Activated naive CD4-positive, alpha-beta T cell treated with anti-CD3 and anti-CD28 coated beads, Interleukin-2, amount 50 U/mL, for 16 hours (primary cell): ENCODE measurements around the gene KCNJ6.

Source experiments
- DNase-seq: peaks from one replicate; pipeline ENCODE4 v3.0.0-alpha.2; 2020

Gene KCNJ6

DNA sequence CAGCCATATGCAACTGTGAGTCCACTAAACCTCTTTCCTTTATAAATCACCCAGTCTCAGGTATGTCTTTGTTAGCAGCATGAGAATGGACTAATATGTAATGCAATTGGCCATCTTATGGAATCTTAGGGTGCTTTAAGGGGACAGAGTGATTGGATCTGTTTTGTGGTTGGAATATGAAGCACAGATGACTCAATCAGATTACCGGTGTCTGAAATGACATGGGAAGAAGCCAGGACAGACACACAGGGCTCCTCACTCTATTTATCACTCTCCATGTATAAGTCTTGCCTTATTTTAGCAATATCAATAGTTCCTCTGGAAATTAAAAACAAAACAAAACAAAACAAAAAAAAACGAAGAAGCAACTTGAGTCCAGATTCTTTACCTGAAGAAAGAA, 12.9 kb downstream of the KCNJ6 start:
- DNase-seq = no peak

DNA sequence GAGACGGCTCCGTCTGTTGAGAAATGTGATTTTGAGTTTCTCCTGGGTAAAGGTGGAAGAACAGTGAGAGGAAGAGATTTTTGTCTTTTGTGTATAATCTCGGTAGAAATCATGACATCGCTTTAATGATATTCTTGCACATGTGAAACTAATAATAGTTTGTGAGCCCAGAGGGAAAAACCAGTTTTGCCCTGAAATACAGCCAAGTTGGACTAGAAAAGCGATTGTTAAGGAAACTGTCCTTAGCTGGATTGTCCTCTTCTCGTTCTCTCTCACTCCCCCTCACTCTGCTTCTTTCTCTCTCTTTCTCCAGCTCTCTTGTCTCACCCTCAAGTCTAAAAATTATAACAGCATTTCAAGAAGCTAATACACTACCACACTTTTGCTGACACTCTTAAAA, 17.1 kb downstream of the KCNJ6 start:
- no peak for DNase-seq

DNA sequence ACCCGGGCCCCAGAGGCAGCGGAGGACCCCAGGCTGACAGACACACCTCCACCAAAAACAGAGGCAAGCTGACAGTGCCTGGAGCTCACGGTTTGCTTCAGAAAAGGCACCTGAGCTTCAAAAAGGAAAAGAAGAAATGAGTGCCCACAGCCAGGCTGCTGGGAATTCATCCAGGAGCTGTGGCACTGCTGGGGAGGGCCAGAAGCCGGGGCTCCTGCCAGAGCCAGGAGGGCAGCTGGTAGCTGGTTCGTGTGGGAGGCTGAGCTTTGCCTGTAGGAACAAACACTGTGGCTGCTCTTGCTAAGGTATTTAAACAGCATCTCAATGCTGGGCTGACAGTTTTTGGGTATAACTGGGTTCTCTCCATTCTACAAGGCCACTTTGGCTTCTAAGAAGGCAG, 19.5 kb downstream of the KCNJ6 start:
- DNase-seq = no peak

DNA sequence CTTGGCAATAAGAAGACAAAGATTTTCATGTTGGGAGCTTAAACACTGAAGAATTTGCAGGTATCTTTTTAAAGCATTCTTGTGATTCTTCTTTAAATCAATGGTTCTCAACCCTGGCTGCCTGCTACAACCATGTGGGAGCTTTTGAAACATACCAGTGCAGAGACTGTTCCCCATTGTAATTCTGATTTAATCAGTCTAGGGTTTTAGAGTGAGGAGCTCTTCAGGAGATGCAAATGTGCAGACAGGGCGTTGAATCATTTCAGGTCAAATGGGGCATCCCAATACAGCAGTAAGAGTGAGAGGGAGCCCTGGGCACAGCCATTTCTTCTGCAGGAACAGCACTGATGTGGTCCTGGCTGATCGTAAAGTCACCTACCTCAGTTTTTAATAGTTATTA, 24.3 kb downstream of the KCNJ6 start:
- DNase-seq = no peak

DNA sequence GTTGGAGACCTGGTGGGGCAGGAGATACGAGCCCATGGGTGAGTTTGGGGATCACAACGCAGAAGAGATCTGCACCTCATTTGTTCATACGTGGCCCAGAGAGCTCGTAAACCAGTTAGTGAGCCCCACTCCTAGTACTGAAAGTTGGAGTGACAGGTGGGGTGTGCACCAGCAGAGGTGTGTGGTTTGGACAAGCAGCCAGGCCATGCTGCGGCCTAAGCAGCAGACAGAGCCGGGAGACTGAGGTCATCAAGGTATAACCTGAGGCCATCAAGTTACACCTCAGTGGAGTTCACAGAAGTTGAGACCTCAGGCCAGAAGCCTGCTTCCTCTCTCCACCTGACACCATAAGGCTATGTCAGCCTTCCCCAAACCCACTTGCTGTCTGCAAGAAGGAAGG, 27.6 kb downstream of the KCNJ6 start:
- no peak for DNase-seq

- DNase-seq = no peak
Observed at GRCh38 chr21:37886726-37887299, 29.4 kb downstream of the KCNJ6 start.

DNA sequence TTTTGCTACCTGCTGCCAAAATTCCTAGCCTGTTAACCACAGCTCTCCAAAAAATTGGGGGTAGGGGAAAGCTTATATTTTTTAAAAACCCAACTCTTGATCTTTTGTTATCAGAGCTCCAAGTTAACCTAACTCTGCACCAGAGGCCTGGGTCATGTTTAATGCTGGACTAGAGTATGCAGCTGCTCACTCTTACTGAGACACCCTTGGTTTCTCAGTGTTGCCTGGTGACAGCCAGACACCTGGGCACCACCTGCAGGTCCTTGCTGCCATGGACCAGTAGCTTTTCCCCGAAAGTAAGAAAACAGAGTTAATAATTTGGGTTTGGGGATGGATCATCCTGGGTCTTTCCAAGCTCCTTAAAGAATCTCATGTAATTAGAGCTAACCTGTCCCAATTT, 30.1 kb downstream of the KCNJ6 start:
- DNase-seq = no peak

DNA sequence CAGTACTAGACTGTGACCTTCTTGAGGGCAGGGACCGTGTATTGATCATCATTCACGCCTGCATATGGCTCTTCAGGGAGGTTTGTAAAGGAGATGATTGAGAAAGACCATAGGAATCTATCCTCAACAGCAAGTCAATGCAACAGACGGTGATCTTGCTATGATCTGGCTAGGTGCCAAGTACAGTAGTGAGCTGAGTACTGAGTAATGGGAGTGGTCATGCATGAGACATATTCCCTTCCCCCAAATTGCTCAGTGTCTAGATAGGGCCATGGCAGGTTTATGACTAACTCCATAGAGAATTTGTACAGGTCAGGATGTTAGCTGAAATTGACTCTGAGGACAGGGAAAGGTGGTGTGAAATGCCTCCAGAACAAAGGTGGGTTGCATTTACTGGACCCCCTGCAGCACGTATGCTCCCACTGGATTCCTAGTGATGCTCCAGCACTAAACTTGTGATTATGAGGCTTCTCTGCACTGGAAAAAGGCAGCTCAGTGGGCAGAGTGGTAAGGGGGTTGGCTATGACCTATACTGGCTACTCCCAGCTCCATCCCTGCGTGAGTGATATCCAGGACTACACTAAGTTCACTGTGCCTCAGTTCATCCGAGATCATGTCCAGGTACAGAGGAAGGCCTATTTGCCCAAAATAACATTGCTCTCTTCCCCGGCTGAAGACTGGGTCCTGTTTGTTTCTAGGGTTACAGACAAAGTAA, 37.2 kb downstream of the KCNJ6 start:
- DNase-seq = no peak

DNA sequence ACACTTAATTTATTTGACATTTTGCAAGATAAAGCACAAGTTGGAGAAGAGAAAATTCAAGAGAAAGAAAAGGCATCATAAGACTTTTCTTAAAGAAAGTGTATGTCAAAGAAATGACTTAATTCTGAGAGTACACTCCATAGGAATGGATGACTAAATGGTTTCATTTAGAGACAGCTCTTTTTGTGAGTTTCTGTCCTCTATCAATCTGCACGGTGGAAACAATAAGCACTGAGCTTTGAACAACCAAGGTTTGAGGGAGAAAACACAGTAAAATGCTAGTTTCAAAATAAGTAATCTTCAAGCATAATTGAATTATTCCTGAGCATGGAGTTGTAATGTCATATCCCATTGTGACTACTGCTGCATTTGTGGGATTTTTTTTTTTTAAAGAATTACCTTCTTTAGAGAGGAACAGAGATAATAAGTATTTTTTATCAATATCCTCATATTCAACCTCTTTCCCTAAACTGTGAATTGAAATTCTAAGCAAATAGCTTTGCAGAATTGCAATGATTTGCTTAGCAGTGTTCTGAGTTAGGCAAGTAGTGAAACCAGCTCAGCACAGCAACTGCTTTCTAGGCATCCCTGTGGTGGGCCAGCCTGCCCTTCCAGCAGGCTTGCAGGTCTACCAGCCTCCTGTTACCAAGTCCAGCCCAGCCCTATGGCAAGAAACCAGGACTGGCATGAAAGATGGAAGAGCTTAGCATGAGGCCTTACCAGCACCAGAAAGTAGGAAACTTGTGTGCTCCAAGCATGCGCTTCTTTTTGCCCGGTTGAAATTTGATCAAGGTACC, 38.2 kb downstream of the KCNJ6 start:
- DNase-seq = no peak

DNA sequence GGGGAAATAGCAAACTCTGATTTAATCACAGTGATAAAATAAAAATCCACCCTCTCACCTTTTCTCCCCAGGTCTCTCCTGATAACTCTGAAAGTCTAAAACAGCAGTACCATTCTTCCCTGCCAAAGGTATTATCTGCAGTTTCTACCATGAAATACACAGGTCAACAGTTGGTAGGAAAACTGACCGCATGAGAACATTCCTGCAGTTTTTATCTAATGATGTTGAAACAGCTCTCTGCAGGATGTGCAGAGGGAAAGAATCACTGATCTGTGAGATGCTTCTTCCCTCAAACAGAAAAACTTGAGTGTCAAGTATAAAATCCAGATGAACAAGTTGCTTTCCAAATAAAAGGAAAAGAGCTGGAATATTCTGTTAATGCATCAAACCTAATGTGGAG, 39.1 kb downstream of the KCNJ6 start:
- DNase-seq = no peak

- DNase-seq = no peak
Observed at GRCh38 chr21:37876561-37876960, 39.7 kb downstream of the KCNJ6 start.

DNA sequence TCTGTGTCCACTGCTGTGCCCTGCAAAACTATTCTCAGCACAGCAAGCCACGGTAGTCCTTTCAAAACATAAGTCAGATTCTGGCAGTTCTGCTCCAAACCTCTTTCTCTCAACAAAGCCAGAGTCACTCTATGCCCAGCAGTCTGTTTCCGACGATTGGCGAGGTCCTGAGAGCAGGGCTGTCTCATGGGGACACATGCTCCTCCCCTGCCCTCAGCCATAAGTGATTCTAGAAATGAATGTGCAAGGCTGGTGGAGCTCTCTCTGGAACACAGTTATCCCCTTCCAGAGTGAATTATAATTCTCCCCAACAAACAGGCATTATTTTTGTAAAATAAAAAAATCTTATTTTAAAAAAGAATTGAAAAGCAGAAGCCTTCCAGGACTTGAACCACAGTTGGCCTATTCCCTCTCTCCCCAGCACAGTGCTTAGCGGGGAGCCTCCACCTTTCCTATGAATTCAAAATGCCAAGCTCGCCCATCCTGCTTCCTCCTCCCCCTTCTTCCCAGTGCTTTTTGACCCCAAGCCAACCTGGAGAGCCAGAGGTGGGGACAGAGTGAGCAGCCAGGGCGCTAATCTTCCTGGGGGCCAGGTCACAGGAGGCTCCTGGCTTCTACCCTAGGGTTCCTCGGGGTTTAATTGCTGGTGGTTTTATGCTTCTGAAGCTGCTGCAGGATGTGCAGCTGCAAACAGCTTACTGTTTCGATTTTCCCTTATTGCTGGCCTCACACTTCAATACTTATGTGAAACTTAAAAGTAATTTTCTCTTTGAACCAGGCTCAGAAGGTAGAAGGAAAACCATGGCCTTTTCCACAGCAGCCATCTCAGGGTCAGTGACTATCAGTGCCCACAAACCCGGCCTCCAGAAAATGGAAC, 41.1 kb downstream of the KCNJ6 start:
- no peak for DNase-seq

DNA sequence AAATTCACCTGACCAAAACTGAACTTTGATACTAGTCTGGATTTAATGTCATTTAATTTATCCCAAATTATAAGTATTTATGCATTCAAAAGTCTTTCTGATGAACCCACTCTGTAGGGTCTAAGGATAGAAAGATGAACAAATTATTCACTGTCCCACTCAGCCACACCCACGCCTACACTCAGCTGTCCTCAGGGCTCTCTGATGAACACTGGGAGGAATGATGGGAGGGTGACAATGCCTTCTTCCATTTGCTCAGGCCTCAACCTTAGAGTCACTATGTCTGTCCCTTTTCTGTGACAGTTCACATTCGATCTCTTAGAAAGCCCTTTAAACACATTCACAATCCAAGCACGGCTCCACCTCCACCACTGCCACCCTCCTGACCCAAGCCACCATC, 41.8 kb downstream of the KCNJ6 start:
- DNase-seq = no peak

DNA sequence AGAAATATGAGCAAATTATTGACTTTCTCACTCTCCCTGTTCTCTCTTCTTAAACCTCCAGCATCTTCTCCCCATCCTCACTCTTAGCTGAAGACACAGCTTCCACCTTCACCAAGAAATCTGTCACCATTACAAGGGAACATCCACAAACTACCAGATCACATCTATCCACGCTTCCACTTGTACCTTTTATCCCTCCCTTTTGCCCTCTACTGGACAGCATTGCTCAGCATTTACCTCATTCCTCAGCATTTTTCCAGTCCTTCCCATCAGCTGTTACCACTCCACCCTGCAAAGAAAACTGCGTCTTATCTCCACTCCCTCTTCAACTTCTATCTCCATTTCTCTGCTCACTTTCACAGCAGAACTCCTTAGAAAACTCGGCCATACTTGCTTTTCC, 42.6 kb downstream of the KCNJ6 start:
- no peak for DNase-seq

GRCh38 chr21:37871121-37871862, 45.0 kb downstream of the KCNJ6 start:
- no peak for DNase-seq

DNA sequence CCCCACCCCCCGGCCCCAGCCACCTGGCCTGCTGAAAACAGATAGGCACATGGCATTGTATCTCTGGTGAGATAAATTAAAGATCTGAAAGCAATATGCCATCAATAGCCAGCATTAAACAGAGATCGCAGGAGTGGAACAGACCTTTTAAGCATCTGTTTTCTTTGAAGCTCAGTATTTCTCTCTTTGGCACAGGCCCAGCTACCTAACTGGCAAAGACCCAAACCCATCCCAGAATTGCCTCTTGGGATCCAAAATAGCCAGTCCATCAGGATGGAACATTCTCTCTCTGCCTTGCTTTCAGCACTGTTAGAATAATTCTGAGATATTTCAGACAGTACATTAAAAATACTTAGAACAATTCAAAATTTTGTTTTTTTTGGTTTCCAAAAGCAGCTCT, 46.0 kb downstream of the KCNJ6 start:
- no peak for DNase-seq

DNA sequence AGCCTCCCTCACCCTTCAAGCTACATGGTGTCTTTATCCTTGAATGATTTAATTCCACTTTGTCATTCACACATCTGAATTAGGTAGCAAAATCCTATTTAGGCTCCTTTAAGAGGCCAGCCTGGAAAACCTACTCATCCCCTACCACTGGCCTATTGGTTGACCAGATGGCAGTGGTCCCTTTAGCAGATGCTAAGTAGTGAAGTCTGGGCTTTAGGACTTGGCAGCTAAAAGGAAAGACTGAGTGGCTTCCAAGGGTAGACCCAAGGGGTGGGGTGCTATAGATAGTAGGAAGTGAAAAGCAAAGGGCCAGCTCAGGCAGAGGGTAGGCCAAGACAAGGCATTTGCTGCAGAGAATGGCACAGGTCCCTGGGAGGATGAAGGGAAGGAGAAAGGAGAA, 46.6 kb downstream of the KCNJ6 start:
- DNase-seq = no peak

- no peak for DNase-seq
Observed at GRCh38 chr21:37868446-37869295, 47.6 kb downstream of the KCNJ6 start.

DNA sequence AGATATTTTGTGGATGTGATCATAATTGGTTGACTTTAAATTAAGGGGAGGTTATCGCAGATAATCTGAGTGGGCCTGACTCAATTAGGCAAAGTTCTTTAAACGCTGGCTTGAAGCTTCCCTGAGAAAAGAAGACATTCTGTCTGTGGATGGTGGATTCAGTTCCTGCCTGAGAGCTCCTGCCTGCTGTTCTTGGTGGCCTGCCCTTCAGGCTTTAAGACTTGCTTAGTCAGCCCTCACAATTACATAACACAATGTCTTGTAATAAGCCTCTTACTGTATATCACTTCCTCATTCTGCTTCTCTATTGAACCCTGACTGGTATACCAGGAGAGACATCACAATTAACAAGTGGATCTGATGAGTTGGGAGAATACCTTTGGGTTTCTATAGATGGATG, 50.2 kb downstream of the KCNJ6 start:
- no peak for DNase-seq

- no peak for DNase-seq
Observed at GRCh38 chr21:37865156-37865555, 51.1 kb downstream of the KCNJ6 start.

DNA sequence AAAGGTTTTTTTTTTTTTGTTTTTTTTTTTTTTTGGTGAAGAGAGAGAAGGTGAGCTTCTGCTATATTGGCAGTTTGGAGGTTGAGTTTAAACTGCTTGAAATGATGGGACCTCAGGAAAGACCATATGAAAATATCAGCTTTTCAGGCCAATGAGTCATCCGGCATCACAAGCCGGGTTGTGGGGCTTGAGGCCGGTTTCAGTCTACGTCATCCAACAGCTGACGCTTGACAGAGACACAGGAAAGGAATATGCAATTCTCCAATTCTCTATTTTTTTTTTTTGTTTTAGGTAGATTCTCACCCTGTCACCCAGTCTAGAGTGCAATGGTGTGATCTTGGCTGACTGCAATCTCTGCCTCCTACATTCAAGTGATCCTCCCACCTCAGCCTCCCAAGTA, 52.4 kb downstream of the KCNJ6 start:
- DNase-seq = no peak

DNA sequence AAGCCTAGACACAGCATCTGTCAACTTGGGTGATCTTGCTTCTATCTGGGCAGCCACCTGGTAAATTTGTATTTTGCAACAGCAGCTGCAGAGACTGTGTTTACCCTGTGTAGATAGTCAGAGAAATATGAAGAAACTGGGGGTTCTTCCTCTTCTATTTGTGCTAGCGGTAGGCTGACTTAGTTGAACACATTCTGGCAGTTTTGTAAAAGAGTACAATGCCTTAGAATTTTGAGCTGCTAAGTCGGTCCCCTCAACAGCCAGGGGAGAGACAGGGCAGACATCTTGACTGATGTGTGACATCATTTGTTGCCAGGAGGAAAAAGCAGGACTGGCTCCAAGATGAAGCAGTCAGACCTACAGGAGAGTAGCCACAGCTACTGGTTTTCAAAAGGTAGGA, 53.7 kb downstream of the KCNJ6 start:
- no peak for DNase-seq
